AML-193 (cell line): Measurements from ENCODE around the gene PYCARD.
"Not testable (repeated sequence)": the region's sequence is repeated elsewhere in the genome, so short reads cannot be mapped to it uniquely, and the experiment has no call there.

Experiments
- DNase-seq, 2 experiments: peaks; one replicate each; lab custom pipeline; 2025; lab: John Stamatoyannopoulos, UW

Gene PYCARD

DNA sequence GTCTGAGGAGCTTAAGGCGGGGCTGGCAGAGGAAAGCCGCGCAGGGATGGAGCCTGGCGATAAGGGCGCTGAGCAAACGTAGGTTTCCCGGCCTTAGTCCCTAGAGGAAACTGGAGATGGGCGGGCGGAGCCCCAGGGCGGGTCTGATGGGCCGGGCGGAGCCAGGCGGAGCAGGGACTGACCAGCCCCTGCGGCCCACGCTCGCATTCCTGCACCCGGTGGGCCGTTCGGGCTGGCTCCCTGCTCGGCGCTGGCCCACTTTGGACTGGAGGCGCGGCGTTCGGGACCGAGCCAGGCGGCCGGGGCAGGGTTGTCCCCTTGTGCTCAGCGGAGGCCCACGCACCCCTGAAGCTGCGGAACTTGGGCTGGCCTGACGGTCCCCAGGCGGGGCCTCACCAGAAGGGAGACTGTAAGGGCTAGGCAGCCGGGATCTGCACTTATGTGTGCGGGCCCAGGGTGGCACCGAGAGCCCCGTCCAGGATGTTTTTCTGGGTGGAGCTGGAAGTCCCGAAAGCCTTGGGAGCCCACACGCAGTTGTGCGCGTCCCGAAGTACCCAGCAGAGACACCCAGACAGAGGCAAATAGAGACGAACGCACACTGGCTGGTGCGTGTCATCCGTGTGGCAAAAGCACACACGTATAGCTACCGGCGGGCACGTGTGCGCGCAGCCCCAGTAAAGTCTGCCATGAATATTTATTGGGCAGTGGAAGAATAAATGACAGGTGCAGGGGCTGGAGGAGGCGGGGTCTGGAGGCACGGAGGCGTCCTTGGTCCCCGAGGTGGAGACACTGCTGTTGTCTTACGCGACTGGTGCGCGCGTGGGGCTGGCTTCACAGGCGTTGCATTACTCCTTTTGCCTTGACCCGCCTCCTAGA, 13.0 kb upstream of the PYCARD start:
- DNase-seq, result no peak

DNA sequence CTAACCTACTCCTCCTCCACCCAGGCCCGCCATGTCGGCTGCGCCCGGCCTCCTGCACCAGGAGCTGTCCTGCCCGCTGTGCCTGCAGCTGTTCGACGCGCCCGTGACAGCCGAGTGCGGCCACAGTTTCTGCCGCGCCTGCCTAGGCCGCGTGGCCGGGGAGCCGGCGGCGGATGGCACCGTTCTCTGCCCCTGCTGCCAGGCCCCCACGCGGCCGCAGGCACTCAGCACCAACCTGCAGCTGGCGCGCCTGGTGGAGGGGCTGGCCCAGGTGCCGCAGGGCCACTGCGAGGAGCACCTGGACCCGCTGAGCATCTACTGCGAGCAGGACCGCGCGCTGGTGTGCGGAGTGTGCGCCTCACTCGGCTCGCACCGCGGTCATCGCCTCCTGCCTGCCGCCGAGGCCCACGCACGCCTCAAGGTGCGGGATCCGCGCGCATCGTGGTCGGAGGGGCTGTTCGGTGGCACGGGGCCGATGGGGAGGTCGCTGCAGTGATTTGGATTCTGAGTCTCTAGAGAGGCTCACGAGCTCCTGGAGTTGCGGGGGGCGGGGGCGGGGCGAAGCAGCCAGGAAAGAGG, 12.2 kb upstream of the PYCARD start:
- no peak for DNase-seq

DNA sequence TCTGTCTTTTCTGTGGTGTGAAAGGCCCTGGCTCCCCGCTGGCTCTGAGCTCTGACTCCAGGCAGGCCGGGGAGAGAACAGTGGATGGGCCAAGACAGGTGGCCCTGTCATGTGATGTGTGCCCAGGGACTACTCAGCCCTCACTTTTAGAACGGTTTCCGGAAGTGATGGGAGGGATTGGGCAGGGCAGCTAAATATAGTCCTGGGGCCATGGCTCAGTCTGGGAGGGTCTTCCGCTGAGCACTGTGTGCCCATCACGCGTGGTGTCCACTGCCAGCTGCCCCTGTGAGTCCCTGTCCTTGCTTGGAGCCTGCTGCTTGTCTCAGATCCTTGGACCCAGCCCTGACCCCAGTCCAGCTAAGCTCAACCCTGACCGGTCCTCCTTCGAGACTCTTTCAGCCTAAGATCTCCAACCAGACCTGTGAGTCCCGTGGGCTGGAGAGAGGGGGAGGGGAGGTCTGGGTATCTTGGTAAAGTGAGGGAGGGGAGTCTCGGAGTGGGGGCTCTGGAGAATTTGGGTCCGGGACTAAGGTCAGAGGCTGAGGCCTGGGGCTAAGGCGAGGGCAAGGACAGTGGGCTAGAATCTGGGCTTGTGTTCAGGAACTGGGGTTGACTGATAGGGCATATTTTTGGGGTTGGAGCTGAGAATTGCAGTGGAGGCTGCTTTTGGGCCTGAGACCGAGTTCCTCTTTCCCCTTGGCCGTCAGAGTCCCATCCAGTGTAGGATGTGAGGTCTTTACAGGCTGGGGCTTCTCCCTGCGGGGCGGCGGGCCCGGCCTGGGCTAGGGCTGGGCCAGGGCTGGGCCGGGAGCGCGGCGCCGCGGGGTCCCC, 11.5 kb upstream of the PYCARD start, which contains the start of gene TRIM72:
TSS of gene TRIM72 (plus strand) at position 243 of the 831 bp plus-strand sequence. CDS start 620 bp downstream, outside the sequence.
- DNase-seq, result no peak

DNA sequence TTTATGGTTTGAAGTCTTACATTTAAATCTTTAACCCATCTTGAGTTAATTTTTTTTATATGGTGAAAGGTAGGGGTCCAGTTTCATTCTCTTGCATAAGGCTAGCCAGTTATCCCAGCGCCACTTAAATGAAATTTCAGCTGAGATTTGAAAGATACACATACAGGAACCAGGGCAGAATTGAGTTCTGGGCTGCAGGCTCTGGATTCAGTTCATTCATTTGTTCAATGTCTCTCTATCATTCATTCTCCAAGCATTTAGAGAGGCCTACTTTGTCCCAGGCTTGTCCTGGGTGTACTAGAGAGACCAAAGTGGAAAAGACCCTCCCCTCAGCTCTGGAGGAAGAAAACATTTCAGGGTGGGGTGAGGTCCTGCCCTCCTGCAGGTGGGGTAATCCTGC, 10.8 kb upstream of the PYCARD start:
- DNase-seq, result no peak

DNA sequence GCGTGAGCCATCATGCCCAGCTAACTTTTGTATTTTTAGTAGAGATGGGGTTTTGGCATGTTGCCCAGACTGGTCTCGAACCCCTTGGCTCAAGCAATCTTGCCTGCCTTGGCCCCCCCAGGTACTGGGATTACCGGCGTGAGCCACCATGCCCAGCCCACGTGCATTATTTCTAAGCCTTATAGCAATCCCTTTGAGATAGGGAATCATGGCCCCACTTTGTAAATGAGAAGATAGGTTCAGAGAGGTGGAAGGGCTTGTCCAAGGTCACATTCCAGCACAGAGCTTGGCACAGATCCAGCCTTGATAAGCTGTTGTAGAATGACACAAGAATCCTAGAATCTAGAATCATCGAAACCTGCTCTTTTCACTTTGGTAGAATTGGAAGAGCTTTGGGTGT, 4.2 kb upstream of the PYCARD start:
- no peak for DNase-seq

DNA sequence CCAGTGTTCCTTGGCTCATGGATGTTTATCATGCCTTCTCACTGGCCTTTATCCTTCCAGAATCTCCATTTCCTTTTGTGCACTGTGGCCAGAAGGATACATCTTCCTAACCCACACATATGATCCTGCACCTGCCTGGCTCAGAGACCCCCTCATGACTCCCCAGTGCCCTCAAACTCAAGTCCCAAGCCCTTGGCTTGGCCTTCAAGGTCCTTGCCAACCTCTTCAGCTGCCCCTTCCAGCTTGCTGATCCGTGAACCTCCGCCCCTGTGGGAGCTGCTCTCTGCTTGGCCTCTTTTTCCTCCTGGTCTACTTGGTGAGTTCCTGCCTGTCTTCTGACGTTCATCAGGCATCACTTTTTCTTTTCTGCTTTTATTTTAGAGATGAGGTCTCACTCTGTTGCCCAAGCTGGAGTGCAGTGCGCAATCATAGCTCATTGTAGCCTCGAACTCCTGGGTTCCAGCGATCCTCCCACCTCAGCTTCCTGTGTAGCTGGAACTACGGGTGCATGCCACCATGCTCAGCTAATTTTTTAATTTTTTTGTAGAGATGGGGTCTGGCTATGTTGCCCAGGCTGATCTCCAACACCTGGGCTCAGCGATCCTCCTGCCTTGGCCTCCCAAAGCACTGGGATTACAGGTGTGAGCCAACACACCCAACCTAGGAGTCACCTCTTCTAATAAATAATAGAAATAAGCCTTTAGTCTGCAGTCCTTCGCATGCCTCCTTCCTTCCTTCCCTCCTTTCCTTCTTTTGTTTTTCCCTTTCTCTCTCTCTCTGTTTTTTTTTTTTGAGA, 2.5 kb upstream of the PYCARD start:
- DNase-seq, result no peak

DNA sequence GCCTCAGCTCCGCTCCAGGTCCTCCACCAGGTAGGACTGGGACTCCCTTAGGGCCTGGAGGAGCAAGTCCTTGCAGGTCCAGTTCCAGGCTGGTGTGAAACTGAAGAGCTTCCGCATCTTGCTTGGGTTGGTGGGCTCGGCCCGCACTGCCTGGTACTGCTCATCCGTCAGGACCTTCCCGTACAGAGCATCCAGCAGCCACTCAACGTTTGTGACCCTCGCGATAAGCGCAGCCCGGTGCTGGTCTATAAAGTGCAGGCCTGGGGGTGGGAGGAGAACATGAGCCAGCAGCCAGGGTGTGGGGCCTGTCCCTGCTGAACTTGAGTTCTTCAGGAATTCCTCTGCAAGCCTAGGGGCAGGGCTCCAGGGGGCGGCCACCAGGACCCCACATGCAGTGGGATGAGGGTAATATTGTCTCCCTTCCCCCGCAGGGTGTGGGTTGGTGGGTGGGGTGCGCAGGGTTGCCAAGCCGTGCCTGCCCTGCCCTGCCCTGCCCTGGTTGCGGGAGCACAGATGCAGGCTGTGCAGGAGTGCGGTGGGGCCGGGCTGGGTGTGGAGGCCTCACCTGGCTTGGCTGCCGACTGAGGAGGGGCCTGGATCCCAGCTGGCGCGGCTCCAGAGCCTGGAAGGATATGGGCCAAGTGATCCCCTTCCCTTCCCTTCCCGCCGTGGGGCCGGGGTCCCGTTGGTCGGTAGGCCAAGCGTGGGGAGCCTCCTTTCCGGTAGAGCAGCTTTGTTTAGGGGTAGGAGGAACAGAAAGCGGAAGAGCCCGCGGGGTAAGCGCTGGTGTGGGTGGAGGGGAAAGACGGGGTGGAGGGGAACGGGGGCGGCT, 762 bp downstream of the PYCARD start:
- peak; percentile 55 to 71 for DNase-seq

DNA sequence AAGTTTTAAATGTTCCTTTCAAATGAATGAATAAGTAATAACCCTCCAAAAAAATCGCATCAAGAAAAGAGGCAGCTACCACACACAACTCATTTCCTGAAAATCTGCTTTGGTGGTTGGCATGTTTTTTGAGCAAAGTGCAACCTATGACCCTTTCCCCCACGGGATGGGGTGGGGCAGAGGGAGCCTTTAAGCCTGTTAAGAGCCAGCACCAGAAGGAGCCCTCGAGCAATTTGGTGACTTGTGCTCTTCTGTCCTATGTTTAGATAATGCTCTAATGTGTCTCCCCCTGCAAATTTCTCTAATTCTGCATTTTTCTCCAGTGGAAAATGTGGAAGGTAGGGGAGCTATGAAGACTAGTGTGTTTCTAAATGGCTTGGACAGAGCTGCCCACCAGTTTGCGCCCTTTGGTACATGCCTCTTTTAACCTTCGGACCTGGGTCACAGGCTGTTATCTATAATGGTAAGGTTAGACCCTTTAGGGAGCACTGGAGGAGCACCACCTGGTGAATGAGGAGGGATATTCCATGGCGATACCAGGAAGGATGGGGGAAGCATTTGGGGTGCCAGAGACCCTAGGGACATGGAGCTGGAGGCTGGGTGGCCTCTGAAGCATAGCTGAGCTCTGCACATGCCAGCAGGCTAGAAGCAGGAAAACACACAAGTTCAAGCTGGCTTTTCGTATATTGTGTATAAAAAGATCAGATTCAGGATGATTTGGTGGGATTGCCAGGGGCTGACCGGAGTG, 1.6 kb downstream of the PYCARD start:
- DNase-seq, result peak; percentile 82 to 85

DNA sequence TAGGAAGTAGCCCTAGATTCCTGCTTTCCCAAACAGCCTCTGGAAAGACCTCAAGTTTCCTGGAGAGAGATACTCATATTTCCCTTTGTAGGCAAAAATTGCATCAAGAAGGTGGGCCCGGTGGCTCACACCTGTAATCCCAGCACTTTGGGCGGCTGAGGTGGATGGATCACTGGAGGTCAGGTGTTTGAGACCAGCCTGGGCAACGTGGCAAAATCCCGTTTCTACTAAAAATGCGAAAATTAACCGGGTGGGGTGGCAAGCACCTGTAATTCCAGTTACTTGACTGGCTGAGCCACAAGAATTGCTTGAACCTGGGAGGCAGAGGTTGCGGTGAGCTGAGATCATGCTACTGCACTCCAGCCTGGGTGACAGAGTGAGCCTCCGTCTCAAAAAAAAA, 2.4 kb downstream of the PYCARD start:
- not testable (repeated sequence) for DNase-seq

DNA sequence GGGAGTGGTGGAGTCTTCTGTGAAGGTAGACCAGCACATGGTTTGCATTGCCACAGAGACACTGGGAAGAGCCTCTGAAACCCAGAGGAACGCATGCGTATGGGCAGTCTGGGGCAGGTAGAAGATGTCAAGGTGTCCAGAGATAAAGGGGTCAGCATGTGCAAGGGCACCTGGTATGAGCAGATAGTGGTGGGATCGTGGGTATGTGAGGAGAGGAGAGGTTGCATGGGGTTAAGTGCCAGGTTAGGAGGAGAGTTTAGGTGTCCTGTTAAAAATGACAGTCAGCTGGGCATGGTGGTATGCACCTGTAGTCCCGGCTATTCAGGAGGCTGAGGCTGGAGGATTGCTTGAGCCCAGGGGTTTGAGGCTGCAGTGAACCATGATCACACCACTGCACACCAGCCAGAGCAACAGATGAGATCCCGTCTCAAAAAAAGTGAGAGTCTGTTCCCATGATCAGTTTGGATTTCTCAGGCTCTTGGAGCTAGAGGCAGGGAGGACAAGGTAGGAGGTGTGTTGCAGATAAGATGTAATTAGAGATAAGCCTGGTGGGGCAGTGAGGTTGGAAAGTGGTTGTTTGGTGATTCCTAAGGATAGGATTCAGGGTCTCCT, 3.0 kb downstream of the PYCARD start:
- DNase-seq, result no peak

DNA sequence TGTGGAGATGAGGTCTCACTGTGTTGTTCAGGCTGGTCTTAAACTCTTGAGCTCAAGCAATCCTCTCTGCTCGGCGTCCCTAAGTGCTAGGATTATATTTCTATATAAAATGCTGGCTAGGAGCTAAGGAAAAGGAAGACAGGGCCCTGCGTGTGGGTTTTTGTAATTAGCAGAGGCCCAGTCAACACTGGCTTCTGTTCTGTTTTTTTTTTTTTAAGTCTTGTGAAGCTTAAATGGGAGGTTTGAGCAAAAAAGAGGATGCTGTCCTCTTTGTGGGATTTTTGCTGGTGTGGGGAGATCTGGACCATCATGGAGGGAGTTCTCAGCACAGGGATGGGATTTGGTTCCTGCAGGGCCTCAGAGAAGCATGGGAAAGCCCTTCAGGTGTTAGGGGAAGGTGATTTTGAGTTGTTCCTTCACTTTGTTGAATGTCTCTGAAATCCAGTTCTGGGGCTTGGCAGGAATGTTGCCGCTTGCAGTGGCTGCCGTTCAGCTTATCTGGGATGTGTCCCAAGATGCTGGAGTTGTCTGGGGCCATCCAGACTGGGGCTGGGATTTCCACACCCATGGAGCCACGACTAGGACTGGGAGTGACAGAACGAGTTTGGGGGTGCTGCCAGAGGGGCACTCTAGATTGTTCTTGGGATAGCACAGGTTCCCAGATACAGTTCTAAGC, 4.2 kb downstream of the PYCARD start:
- DNase-seq, result no peak

DNA sequence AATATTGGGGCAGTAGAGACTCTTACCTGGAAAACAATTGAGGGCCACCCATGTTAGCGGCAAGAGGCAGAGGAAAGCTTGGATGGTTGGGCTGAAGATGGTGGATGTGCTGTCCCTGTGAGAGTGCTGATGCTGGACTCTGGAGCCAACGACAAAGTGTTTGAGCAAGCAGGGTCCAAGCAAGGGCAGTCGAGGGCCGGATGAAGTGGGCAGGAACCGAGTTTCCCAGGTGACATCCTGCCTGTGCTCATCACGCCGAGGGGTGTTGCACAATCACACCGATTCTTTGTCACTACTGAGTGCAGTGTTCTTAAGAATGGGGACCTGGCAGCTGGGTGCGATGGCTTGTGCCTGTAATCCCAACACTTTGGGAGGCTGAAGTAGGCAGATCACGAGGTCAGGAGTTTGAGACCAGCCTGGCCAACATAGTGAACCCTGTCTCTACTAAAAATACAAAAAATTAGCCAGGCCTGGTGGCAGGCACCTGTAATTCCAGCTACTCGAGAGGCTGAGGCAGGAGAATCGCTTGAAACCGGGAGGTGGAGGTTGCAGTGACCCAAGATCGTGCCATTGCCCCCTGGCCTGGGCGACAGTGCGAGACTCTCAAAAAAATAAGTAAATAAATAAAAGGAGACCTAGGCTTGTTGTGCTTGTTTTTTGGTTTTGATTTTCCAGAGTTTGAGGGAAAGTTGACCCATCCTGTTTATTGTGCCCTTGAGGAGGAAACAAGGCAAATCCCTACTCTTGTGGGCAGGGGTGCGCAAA, 6.1 kb downstream of the PYCARD start:
- DNase-seq, result no peak

DNA sequence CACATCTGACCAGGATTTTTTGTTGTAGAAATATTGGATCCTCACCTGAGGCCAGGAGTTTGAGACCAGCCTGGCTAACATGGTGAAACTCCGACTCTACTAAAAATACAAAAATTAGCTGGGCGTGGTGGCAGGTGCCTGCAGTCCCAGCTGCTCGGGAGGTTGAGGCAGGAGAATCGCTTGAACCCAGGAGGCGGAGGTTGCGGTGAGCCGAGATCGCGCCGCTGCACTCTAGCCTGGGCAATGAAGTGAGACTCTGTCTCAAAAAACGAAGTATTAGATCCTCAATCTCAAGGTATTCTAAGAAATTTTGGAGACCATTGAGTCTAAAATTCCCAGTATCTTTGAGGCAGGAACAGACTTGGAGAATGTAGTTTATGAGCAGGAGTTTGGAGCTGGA, 6.7 kb downstream of the PYCARD start:
- DNase-seq, result not testable (repeated sequence)

DNA sequence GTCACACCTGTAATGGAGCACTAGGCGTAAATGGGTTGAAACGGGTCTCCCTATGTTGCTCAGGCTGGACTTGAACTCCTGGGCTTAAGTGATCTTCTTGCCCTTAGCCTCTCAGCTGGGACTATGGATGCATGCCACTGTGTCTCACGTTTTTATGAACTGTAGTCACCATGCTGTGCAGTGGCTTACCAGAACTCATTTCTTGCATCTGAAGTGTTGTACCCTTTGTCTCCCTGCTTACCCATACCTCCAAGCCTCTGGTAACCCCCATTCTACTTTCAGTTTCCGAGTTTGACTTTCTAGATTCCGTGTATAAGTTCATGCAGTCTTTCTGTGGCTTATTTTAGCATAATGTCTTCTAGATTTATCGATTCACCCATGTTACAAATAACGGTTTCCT, 7.7 kb downstream of the PYCARD start:
- no peak for DNase-seq

DNA sequence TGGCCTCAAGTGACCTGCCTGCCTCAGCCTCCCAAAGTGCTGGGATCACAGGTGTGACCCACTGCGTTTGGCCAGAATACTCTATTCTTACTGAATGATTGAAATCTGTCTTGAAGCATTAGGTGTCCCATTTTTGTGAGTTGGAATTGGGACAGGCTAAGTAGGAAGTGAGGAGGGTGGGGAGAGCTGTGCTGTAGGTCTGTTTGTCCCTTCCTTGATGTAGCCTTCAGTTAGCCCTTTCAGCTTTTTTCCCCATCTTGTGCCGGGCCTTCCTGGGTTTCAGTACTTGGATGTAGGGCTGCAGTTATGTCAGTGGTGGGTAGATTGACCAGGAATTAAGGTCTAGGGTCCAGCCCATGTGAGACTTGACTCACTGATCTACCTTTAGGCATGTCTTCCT, 8.7 kb downstream of the PYCARD start:
- no peak for DNase-seq

DNA sequence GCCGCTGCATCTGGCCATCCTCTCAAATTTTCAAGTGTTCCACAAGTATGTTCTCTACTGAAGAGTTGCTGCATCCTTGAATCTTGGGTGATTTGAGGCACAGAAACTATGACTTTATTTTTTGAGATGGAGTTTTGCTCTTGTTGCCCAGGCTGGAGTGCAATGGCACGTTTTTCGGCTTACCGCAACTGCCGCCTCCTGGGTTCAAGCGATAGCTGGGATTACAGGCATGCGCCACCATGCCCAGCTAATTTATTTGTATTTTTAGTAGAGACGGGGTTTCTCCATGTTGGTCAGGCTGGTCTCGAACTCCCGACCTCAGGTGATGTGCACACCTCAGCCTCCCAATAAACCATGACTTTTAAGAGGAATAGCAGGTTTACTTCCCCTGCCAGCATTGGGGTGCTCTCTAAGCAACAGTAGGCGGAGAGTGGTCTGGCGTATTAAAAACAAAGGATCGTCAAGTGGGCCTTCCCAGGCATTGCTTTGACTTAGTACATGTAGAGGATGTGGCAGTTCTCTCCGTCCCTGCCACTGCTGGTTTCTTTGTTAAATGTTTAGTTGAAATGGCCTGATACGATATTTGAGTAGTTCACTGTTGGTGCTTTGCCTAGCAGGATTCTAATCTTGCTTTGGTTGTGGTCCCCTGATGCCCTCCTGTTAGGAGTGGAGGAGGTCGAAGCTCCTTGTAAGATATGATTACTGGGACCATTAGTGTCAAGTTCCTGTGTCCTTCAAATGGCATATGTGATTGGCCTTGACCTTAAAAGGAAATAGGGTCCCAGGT, 9.5 kb downstream of the PYCARD start:
- no peak for DNase-seq

DNA sequence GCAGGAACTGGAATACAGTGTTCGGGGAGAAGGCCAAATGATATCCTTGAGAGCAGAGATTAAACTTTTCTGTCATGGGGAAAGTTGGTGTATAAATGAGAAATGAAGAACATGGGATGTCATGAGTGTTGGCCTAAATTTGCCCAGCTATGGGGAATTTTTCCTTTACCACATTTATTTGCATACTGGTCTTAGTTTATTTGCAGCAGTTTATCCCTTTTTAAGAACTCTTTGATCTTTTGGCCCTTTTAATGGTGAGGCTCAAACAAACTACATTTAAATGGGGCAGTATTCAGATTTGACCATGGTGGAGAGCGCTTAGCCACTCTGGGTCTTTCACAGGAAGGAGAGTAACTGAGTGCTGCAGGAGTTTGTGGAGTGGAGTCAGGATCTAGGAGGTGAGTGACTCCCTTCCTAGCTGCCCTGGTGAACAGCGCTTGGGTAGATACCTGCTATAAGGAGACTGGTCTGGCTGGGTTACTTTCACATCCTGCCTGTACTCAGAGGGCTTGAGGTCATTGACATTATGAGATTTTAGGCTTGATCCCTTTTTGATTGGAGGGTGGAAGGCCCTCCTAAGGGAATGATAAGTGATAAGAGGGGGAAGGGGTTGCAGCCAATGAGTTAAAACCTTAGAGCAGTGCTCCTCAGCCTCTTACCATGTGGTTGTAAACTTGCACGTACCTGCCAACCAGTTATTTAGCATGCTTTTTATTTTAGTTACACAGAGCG, 10.7 kb downstream of the PYCARD start:
- no peak for DNase-seq
